MM.1S (cell line): ENCODE results near the gene ZCCHC7.

ENCODE experiments used
- DNase-seq: peaks from one replicate; pipeline ENCODE4 v3.0.0-alpha.2; 2015
- H2AFZ ChIP-seq: fragments of 300-600 bp; sonication (generic); 2 replicates; pipeline ENCODE4 v1.6.0; 2016; ENCODE audit warnings: antibody characterized with exemption, low read length
- H3F3A ChIP-seq: fragments of 300-600 bp; sonication (generic); 2 replicates; pipeline ENCODE4 v1.6.1; 2016; ENCODE audit warnings: mild to moderate bottlenecking, antibody characterized with exemption, low read length, moderate library complexity, mixed read lengths; ENCODE audit not compliant: insufficient read depth
- H3K27ac ChIP-seq: fragments of 300-600 bp; sonication (generic); 2 replicates; pipeline ENCODE4 v1.5.1; 2016; ENCODE audit warnings: mild to moderate bottlenecking, low read length
- H3K27me3 ChIP-seq: fragments of 300-600 bp; sonication (generic); replicated peaks from 2 replicates; pipeline ENCODE4 v1.6.0; 2016; ENCODE audit warnings: low read length; ENCODE audit not compliant: insufficient read depth
- H3K36me3 ChIP-seq: fragments of 300-600 bp; sonication (generic); replicated peaks from 2 replicates; pipeline ENCODE4 v1.6.1; 2016; ENCODE audit warnings: mild to moderate bottlenecking, low read length, mixed read lengths; ENCODE audit not compliant: insufficient read depth
- H3K4me1 ChIP-seq: fragments of 300-600 bp; sonication (generic); 2 replicates; pipeline ENCODE4 v1.6.1; 2016; ENCODE audit warnings: low read length, mixed read lengths
- H3K4me2 ChIP-seq: fragments of 300-600 bp; sonication (generic); 2 replicates; pipeline ENCODE4 v1.6.0; 2016; ENCODE audit warnings: low read depth, low read length
- H3K4me3 ChIP-seq: fragments of 300-600 bp; sonication (generic); 2 replicates; pipeline ENCODE4 v1.5.1; 2016; ENCODE audit warnings: low read length, mixed read lengths
- H3K79me2 ChIP-seq: fragments of 300-600 bp; sonication (generic); 2 replicates; pipeline ENCODE4 v1.6.1; 2016; ENCODE audit warnings: mixed run types, low read length, mixed read lengths
- H3K9ac ChIP-seq: fragments of 300-600 bp; sonication (generic); 2 replicates; pipeline ENCODE4 v1.6.1; 2016; ENCODE audit warnings: low read length, mixed read lengths
- H3K9me2 ChIP-seq: fragments of 300-600 bp; sonication (generic); replicated peaks from 2 replicates; pipeline ENCODE4 v1.6.1; 2016; ENCODE audit warnings: mild to moderate bottlenecking, low read length, mixed read lengths; ENCODE audit not compliant: insufficient read depth
- H3K9me3 ChIP-seq: fragments of 300-600 bp; sonication (generic); replicated peaks from 2 replicates; pipeline ENCODE4 v1.6.1; 2016; ENCODE audit warnings: mild to moderate bottlenecking, low read length, mixed read lengths; ENCODE audit not compliant: insufficient read depth
- H4K20me1 ChIP-seq: fragments of 300-600 bp; sonication (generic); 2 replicates; pipeline ENCODE4 v1.6.1; 2016; ENCODE audit warnings: mild to moderate bottlenecking, low read length, moderate library complexity, mixed read lengths; ENCODE audit not compliant: insufficient read depth
- CTCF ChIP-seq: fragments of 300-600 bp; sonication (generic); IDR thresholded peaks from 2 replicates; pipeline ENCODE4 v1.5.1; 2016; ENCODE audit warnings: antibody characterized with exemption, low read length, mixed read lengths
- EZH2 ChIP-seq: fragments of 300-600 bp; sonication (generic); optimal IDR thresholded peaks from 2 replicates; pipeline ENCODE3; 2017; ENCODE audit warnings: low read depth, mild to moderate bottlenecking, antibody characterized with exemption, low read length, mixed read lengths
- EZH2phosphoT487 ChIP-seq: fragments of 300-600 bp; sonication (generic); IDR thresholded peaks from 2 replicates; pipeline ENCODE4 v1.6.1; 2018; ENCODE audit warnings: antibody characterized with exemption, low read length

ZCCHC7 gene

GRCh38 chr9:37229882-37230482 lies 109.6 kb downstream of the ZCCHC7 start:
- no peak overlapping the region for H3K4me2 ChIP-seq
- no peaks in the 10 kb centered on the region for H4K20me1 ChIP-seq
- H3K9me2 ChIP-seq = no peaks in the 10 kb centered on the region
- no peaks in the 10 kb centered on the region for H3F3A ChIP-seq
- H3K36me3 ChIP-seq = no peaks in the 10 kb centered on the region
- H2AFZ ChIP-seq = no peak overlapping the region
- H3K79me2 ChIP-seq = 0 out of 2 replicates have a peak, but pooled peaks cover 3% of the 10 kb centered on the region
- H3K9ac ChIP-seq = no peak overlapping the region
- no peaks in the 10 kb centered on the region for H3K9me3 ChIP-seq
- no peaks in the 10 kb centered on the region for H3K4me1 ChIP-seq
- DNase-seq = no peak
- TF ChIP-seq EZH2 (no peak), EZH2phosphoT487 (no peak), CTCF (no peak)
- H3K27me3 ChIP-seq = no peaks in the 10 kb centered on the region
- H3K27ac ChIP-seq = no peak overlapping the region
- no peak overlapping the region for H3K4me3 ChIP-seq

GRCh38 chr9:37236822-37237221 lies 116.4 kb downstream of the ZCCHC7 start:
- H3K79me2 ChIP-seq = 0 out of 2 replicates have a peak, but pooled peaks cover 2% of the 10 kb centered on the region
- H3K27me3 ChIP-seq = no peaks in the 10 kb centered on the region
- H3K9me2 ChIP-seq = no peaks in the 10 kb centered on the region
- no peaks in the 10 kb centered on the region for H3F3A ChIP-seq
- H3K36me3 ChIP-seq = no peaks in the 10 kb centered on the region
- no peak overlapping the region for H3K9ac ChIP-seq
- H3K9me3 ChIP-seq = no peaks in the 10 kb centered on the region
- no peaks in the 10 kb centered on the region for H4K20me1 ChIP-seq
- H3K4me2 ChIP-seq = no peak overlapping the region
- TF ChIP-seq EZH2phosphoT487 (no peak), CTCF (no peak), EZH2 (no peak)
- DNase-seq = no peak
- no peak overlapping the region for H3K4me3 ChIP-seq
- H2AFZ ChIP-seq = no peak overlapping the region
- no peaks in the 10 kb centered on the region for H3K4me1 ChIP-seq
- no peak overlapping the region for H3K27ac ChIP-seq

GRCh38 chr9:37238122-37238521 lies 117.7 kb downstream of the ZCCHC7 start:
- no peaks in the 10 kb centered on the region for H3K4me1 ChIP-seq
- no peaks in the 10 kb centered on the region for H3K36me3 ChIP-seq
- no peak for DNase-seq
- H3K9ac ChIP-seq = no peak overlapping the region
- no peak overlapping the region for H2AFZ ChIP-seq
- no peak overlapping the region for H3K4me3 ChIP-seq
- no peaks in the 10 kb centered on the region for H3K9me2 ChIP-seq
- no peaks in the 10 kb centered on the region for H3K27me3 ChIP-seq
- H3F3A ChIP-seq = no peaks in the 10 kb centered on the region
- TF ChIP-seq CTCF (no peak), EZH2phosphoT487 (no peak), EZH2 (no peak)
- H3K79me2 ChIP-seq = no peaks in the 10 kb centered on the region
- no peaks in the 10 kb centered on the region for H3K9me3 ChIP-seq
- no peaks in the 10 kb centered on the region for H4K20me1 ChIP-seq
- H3K27ac ChIP-seq = no peak overlapping the region
- no peak overlapping the region for H3K4me2 ChIP-seq
